ENCODE results near the gene PTGFRN. TPM values are rescaled to one million over a fixed set of nuclear protein-coding genes. Genes with fewer than 3 reads are reported as not detected.

The PTGFRN gene
- total and polyA plus RNA-seq, 9 of the 15 experiments (the other 6 are each of a cell fraction or from before 2014, with no cell fraction given) = 17.3 to 33.1 (median 25.7) TPM

- Histone ChIP-seq H3K9me1 (ENCODE audit: control insufficient read depth, insufficient read depth, low read length) (no peaks in the 10 kb centered on the region), H3K9me3 (replicated peaks; ENCODE audit: control insufficient read depth, insufficient read depth, low read depth, low read length) (peaks cover 2% of the 10 kb centered on the region; the same call in 1 of the 2 replicates), H3K27ac (ENCODE audit: extremely low read depth, low read depth, low read length) (no peak overlapping the region), H3K4me1 (replicated peaks in 1 of 2; ENCODE audit: control insufficient read depth in 2 of 2, insufficient read depth in 2 of 2, low read length in 2 of 2) (no peaks in the 10 kb centered on the region; a peak in 1 of 5 replicates), H3K27me3 (ENCODE audit: control insufficient read depth in 2 of 2, insufficient read depth in 2 of 2, low read length in 2 of 2) (no peaks in the 10 kb centered on the region), H3K36me3 (ENCODE audit: control insufficient read depth, insufficient read depth, low read length) (no peaks in the 10 kb centered on the region), H3K4me3 (no peak overlapping the region), H3K9ac (ENCODE audit: insufficient read depth in 1 of 2, low read depth in 2 of 2, low read length in 2 of 2) (no peak overlapping the region), H4K20me1 (replicated peaks; ENCODE audit: control insufficient read depth, insufficient read depth, low read length) (no peaks in the 10 kb centered on the region), H2AFZ (ENCODE audit: low read depth, low read length) (no peak overlapping the region), H3K79me2 (ENCODE audit: control insufficient read depth, insufficient read depth, low read length) (no peaks in the 10 kb centered on the region), H3K4me2 (ENCODE audit: insufficient read depth, low read length) (no peak overlapping the region)
- no peak for FAIRE-seq
- ChIA-PET POLR2A (no interaction called here), CTCF (ENCODE audit: low intra/inter-chr PET ratio) (no interaction called here)
- in situ Hi-C loops (cut with MboI) (no loop called here), intact Hi-C loops (cut with micrococcal nuclease) (no loop called here)
- DNase-seq (ENCODE audit: extremely low read depth in 1 of 4, low spot score in 3 of 4) = no peak
- 5% methylated on average over 1 of the region's 1 CpG for WGBS (ENCODE audit: insufficient coverage, low coverage, missing lambda C conversion rate)
- ATAC-seq = no peak
- no TSS peak for BruUV-seq (replicated peaks)
- TF ChIP-seq ZNF280A (IDR thresholded peaks at IDR 0.05; ENCODE audit: low read depth, partially characterized antibody) (peak; percentile 50), ETV1 (tag; conservative IDR thresholded peaks at IDR 0.05; ENCODE audit: low read depth) (peak; percentile 65), TRIM28 (IDR thresholded peaks at IDR 0.05) (peak; percentile 97), POU5F1 (IDR thresholded peaks at IDR 0.05; ENCODE audit: borderline replicate concordance, low read depth, low read length, partially characterized antibody) (no peak), ARID3B (CRISPR knock-in tag; IDR thresholded peaks at IDR 0.05; ENCODE audit: borderline replicate concordance) (no peak), CBX3 (IDR thresholded peaks at IDR 0.05; ENCODE audit: borderline replicate concordance in 1 of 2, low read length in 2 of 2) (peak in 1 of 2 experiments; percentile 98; a peak in 2 of 3 replicates), STAT5A (IDR thresholded peaks at IDR 0.05; ENCODE audit: borderline replicate concordance, low read length) (0 out of 2 replicates have a peak, but pooled peaks have one; percentile 15), CHAMP1 (IDR thresholded peaks at IDR 0.05) (0 out of 2 replicates have a peak, but pooled peaks have one; percentile 24), CLOCK (CRISPR knock-in tag; IDR thresholded peaks at IDR 0.05; ENCODE audit: borderline replicate concordance) (no peak), CBX5 (IDR thresholded peaks at IDR 0.05; ENCODE audit: borderline replicate concordance, low read depth) (peak; percentile 94), E2F4 (CRISPR knock-in tag; IDR thresholded peaks at IDR 0.05; ENCODE audit: low read depth) (no peak)
Measured at GRCh38 chr1:116895073-116895472, 14.6 kb upstream of the PTGFRN start.
